Nephron progenitor cell (in vitro differentiated cells): Measurements from ENCODE around the gene UBE2D2.

Source experiments
- DNase-seq: peaks from one replicate; pipeline ENCODE4 v3.0.0; 2021
- H3K27ac Mint-ChIP-seq: 2 replicates; pipeline ENCODE4 v1.8.0; 2021; ENCODE audit warnings: mild to moderate bottlenecking, moderate library complexity, mixed read lengths
- H3K27me3 Mint-ChIP-seq: 2 replicates; pipeline ENCODE4 v1.8.0; 2021; ENCODE audit warnings: mild to moderate bottlenecking, low read depth, mixed read lengths; ENCODE audit not compliant: poor library complexity
- H3K36me3 Mint-ChIP-seq: 2 replicates; pipeline ENCODE4 v1.8.0; 2021; ENCODE audit warnings: low read depth, mixed read lengths
- H3K4me1 Mint-ChIP-seq: 2 replicates; pipeline ENCODE4 v1.8.0; 2021; ENCODE audit warnings: mixed read lengths
- H3K4me3 Mint-ChIP-seq: 2 replicates; pipeline ENCODE4 v1.8.0; 2021; ENCODE audit warnings: mild to moderate bottlenecking, moderate library complexity, mixed read lengths
- H3K9me3 Mint-ChIP-seq: 2 replicates; pipeline ENCODE4 v1.8.0; 2021; ENCODE audit warnings: mild to moderate bottlenecking, moderate library complexity, mixed read lengths
- CTCF ChIP-seq: fragments of 200-600 bp; sonication (generic); IDR thresholded peaks from 2 replicates; pipeline ENCODE4 v1.5.0; 2021; ENCODE audit warnings: antibody characterized with exemption

Gene UBE2D2

GRCh38 chr5:139635606-139636206 lies 74.6 kb downstream of the UBE2D2 start:
- TF ChIP-seq CTCF: peak; percentile 46
- Mint-ChIP-seq H3K9me3 (no peaks in the 10 kb centered on the region), H3K36me3 (no peaks in the 10 kb centered on the region), H3K27ac (peak overlapping the region; percentile 15), H3K4me3 (peak overlapping the region; percentile 72), H3K27me3 (peaks cover 3% of the 10 kb centered on the region), H3K4me1 (peaks cover 74% of the 10 kb centered on the region)
- no peak for DNase-seq

GRCh38 chr5:139636207-139636792 lies 75.2 kb downstream of the UBE2D2 start:
- Mint-ChIP-seq H3K4me3 (peak overlapping the region; percentile 72), H3K27me3 (no peaks in the 10 kb centered on the region), H3K27ac (peak overlapping the region; percentile 15), H3K9me3 (no peaks in the 10 kb centered on the region), H3K4me1 (peaks cover 80% of the 10 kb centered on the region), H3K36me3 (no peaks in the 10 kb centered on the region)
- no peak for TF ChIP-seq CTCF
- DNase-seq: no peak

GRCh38 chr5:139636975-139637408 lies 75.9 kb downstream of the UBE2D2 start:
- no peak overlapping the region for H3K27ac Mint-ChIP-seq
- peak overlapping the region; percentile 72 for H3K4me3 Mint-ChIP-seq
- TF ChIP-seq CTCF: no peak
- no peaks in the 10 kb centered on the region for H3K9me3 Mint-ChIP-seq
- DNase-seq: no peak
- H3K27me3 Mint-ChIP-seq: no peaks in the 10 kb centered on the region
- no peaks in the 10 kb centered on the region for H3K36me3 Mint-ChIP-seq
- peaks cover 87% of the 10 kb centered on the region for H3K4me1 Mint-ChIP-seq

GRCh38 chr5:139637438-139638089 lies 76.4 kb downstream of the UBE2D2 start:
- peak overlapping the region; percentile 72 for H3K4me3 Mint-ChIP-seq
- peak overlapping the region; percentile 64 for H3K27ac Mint-ChIP-seq
- DNase-seq: peak; percentile 84
- H3K9me3 Mint-ChIP-seq: no peaks in the 10 kb centered on the region
- no peak for TF ChIP-seq CTCF
- H3K4me1 Mint-ChIP-seq: peaks cover 92% of the 10 kb centered on the region
- H3K27me3 Mint-ChIP-seq: no peaks in the 10 kb centered on the region
- H3K36me3 Mint-ChIP-seq: no peaks in the 10 kb centered on the region

GRCh38 chr5:139638090-139638735 lies 77.1 kb downstream of the UBE2D2 start:
- Mint-ChIP-seq H3K9me3 (no peaks in the 10 kb centered on the region), H3K27ac (peak overlapping the region; percentile 72), H3K4me1 (peaks cover 96% of the 10 kb centered on the region), H3K4me3 (peak overlapping the region; percentile 71), H3K27me3 (no peaks in the 10 kb centered on the region), H3K36me3 (no peaks in the 10 kb centered on the region)
- no peak for TF ChIP-seq CTCF
- DNase-seq: peak; percentile 50
